BLaER1 (cell line): Measurements from ENCODE around the gene CNTNAP5.

Experiments
- H3K27ac ChIP-seq: shearing (Covaris generic); formaldehyde crosslinking; 2 replicates; pipeline ENCODE4 v1.8.1; 2022
- H3K27me3 ChIP-seq: shearing (Covaris generic); formaldehyde crosslinking; 2 replicates; pipeline ENCODE4 v1.8.1; 2022
- H3K36me3 ChIP-seq: shearing (Covaris generic); formaldehyde crosslinking; 2 replicates; pipeline ENCODE4 v1.8.1; 2022
- H3K4me1 ChIP-seq: shearing (Covaris generic); formaldehyde crosslinking; 2 replicates; pipeline ENCODE4 v1.8.1; 2022
- H3K4me2 ChIP-seq: shearing (Covaris generic); formaldehyde crosslinking; 2 replicates; pipeline ENCODE4 v1.8.1; 2022
- H3K4me3 ChIP-seq: shearing (Covaris generic); formaldehyde crosslinking; 2 replicates; pipeline ENCODE4 v1.8.1; 2022
- H3K9ac ChIP-seq: shearing (Covaris generic); formaldehyde crosslinking; 2 replicates; pipeline ENCODE4 v1.8.1; 2022
- H3K9me3 ChIP-seq: shearing (Covaris generic); formaldehyde crosslinking; 2 replicates; pipeline ENCODE4 v1.8.1; 2022
- H4K20me1 ChIP-seq: shearing (Covaris generic); formaldehyde crosslinking; 2 replicates; pipeline ENCODE4 v1.8.1; 2022
- Cebpa-rat ChIP-seq: shearing (Covaris generic); IDR thresholded peaks from 2 replicates; pipeline ENCODE4 v1.8.1; 2022

CNTNAP5 gene

DNA sequence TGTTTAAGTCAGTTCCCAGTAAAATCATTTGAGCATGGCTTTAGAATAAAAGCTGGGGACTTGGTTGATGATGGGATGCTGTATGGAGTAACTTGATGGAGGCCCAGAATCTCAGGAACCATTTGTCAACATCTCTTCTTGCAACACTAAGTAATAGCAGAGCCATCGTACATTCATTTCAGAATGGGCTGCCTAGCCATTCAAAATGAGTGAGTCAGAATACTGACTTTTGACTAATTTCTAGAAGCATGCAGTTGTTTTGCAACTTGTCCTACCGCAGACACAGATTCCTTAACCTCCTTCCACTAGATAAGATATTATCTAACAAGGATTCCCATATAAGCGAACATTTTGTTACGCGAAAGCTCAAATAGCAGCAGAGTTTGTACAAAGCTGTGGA is 229.5 kb downstream of the CNTNAP5 start:
- Histone ChIP-seq H3K9ac (no peak overlapping the region), H4K20me1 (no peaks in the 10 kb centered on the region), H3K36me3 (no peaks in the 10 kb centered on the region), H3K4me2 (no peak overlapping the region), H3K9me3 (no peaks in the 10 kb centered on the region), H3K27me3 (no peaks in the 10 kb centered on the region), H3K4me3 (no peak overlapping the region), H3K27ac (no peak overlapping the region), H3K4me1 (no peaks in the 10 kb centered on the region)
- no peak for TF ChIP-seq Cebpa-rat

- Histone ChIP-seq H3K4me2 (no peak overlapping the region), H3K9me3 (no peaks in the 10 kb centered on the region), H3K4me1 (no peaks in the 10 kb centered on the region), H4K20me1 (no peaks in the 10 kb centered on the region), H3K9ac (no peak overlapping the region), H3K36me3 (no peaks in the 10 kb centered on the region), H3K4me3 (no peak overlapping the region), H3K27me3 (no peaks in the 10 kb centered on the region), H3K27ac (no peak overlapping the region)
- no peak for TF ChIP-seq Cebpa-rat
Measured at GRCh38 chr2:124257120-124257519, 232.0 kb downstream of the CNTNAP5 start.

DNA sequence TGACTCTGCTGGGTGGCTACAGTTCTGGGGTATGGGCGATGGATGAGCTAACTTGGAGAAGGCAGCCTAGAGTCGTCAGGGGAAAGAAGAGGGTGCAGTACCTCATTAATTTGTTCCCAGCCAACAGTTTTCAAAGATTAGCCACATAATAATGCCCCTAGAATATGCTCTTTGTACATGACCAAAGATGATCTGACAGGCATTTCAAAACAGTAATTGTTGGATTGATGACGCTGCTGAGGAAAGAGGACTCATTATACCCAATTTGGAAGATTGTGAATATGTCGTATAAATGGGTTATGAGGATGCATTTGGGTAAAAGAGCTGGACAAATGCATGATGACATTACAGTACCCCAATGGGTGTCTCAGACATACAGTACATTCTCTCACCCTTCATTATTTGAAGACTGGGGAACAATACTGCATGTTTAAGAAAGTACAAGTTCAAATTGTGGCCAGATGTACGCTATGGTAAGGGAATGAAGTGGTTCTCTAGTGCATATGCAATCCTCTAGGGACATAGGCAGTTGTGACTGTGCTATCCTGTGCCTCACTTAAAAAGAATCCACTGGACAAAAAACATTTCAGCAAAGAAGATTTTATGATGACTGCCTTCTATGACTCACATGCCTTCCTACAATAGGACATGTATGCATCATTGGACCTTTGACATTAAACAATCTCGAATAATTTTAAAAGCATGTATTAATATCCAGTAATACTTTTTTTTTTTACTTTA is 233.2 kb downstream of the CNTNAP5 start:
- no peak for TF ChIP-seq Cebpa-rat
- Histone ChIP-seq H3K9ac (no peak overlapping the region), H3K9me3 (no peaks in the 10 kb centered on the region), H3K36me3 (no peaks in the 10 kb centered on the region), H3K4me2 (no peak overlapping the region), H3K4me3 (no peak overlapping the region), H3K27ac (no peak overlapping the region), H3K4me1 (no peaks in the 10 kb centered on the region), H4K20me1 (no peaks in the 10 kb centered on the region), H3K27me3 (no peaks in the 10 kb centered on the region)

GRCh38 chr2:124261456-124261855 is 236.4 kb downstream of the CNTNAP5 start:
- Histone ChIP-seq H3K4me3 (no peak overlapping the region), H3K27me3 (no peaks in the 10 kb centered on the region), H3K4me1 (no peaks in the 10 kb centered on the region), H3K9me3 (no peaks in the 10 kb centered on the region), H3K9ac (no peak overlapping the region), H4K20me1 (no peaks in the 10 kb centered on the region), H3K36me3 (no peaks in the 10 kb centered on the region), H3K4me2 (no peak overlapping the region), H3K27ac (no peak overlapping the region)
- TF ChIP-seq Cebpa-rat, result no peak

DNA sequence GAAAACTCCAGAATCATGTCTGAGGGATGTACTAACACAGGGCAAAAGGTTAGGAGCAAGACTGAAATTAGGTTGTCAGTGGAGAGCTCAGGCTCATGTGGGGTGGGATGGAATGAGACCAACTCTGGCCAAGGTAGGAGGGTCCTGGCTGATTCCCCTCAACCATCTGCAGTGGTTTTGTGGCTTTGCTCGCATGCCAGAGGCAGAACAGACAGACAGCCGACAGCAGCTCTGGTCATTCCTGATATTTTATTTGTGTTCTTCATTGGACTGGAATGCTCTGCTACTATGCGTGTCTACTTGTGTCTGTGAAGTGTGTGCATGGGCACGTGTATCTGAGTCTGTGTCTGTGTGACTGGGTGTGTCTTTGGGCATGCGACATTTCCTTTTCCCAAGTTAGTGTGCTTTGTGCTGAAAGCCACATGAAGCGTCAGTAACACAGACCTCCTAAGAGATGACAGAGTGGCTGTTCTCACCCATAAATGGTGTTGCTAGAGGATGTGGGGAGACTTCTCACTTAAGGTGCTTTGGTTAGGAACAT is 239.5 kb downstream of the CNTNAP5 start:
- H4K20me1 ChIP-seq, result no peaks in the 10 kb centered on the region
- no peak overlapping the region for H3K4me3 ChIP-seq
- no peak overlapping the region for H3K9ac ChIP-seq
- no peaks in the 10 kb centered on the region for H3K27me3 ChIP-seq
- H3K36me3 ChIP-seq, result no peaks in the 10 kb centered on the region
- H3K9me3 ChIP-seq, result no peaks in the 10 kb centered on the region
- no peak overlapping the region for H3K4me2 ChIP-seq
- no peak for TF ChIP-seq Cebpa-rat
- no peak overlapping the region for H3K27ac ChIP-seq
- no peaks in the 10 kb centered on the region for H3K4me1 ChIP-seq

DNA sequence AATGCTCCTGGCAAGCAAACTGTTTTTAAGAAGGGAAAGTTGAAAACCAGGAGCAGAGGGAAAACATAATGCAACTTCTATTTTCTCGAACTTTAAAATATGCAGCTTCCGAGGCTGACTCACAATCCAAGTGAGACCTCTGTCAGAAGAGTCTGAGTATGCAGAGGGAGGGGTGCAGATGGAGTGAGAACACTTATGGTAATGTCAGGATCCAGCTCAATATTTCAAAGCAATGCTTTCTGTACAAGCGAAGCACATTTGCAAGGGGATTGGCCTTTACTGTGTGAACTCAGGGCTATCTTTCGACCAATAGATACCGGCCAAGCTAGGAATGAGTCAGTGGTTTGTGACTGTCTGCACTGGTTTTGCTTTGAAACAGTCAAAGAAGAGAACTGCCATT is 242.7 kb downstream of the CNTNAP5 start:
- Histone ChIP-seq H4K20me1 (no peaks in the 10 kb centered on the region), H3K36me3 (no peaks in the 10 kb centered on the region), H3K9me3 (no peaks in the 10 kb centered on the region), H3K4me3 (no peak overlapping the region), H3K27me3 (no peaks in the 10 kb centered on the region), H3K4me1 (no peaks in the 10 kb centered on the region), H3K27ac (no peak overlapping the region), H3K9ac (no peak overlapping the region), H3K4me2 (no peak overlapping the region)
- no peak for TF ChIP-seq Cebpa-rat

GRCh38 chr2:124269348-124269747 is 244.3 kb downstream of the CNTNAP5 start:
- H3K9ac ChIP-seq, result no peak overlapping the region
- H3K4me2 ChIP-seq, result no peak overlapping the region
- H3K36me3 ChIP-seq, result no peaks in the 10 kb centered on the region
- no peak for TF ChIP-seq Cebpa-rat
- H3K27ac ChIP-seq, result no peak overlapping the region
- H3K27me3 ChIP-seq, result no peaks in the 10 kb centered on the region
- H4K20me1 ChIP-seq, result no peaks in the 10 kb centered on the region
- H3K4me3 ChIP-seq, result no peak overlapping the region
- H3K9me3 ChIP-seq, result no peaks in the 10 kb centered on the region
- H3K4me1 ChIP-seq, result no peaks in the 10 kb centered on the region

DNA sequence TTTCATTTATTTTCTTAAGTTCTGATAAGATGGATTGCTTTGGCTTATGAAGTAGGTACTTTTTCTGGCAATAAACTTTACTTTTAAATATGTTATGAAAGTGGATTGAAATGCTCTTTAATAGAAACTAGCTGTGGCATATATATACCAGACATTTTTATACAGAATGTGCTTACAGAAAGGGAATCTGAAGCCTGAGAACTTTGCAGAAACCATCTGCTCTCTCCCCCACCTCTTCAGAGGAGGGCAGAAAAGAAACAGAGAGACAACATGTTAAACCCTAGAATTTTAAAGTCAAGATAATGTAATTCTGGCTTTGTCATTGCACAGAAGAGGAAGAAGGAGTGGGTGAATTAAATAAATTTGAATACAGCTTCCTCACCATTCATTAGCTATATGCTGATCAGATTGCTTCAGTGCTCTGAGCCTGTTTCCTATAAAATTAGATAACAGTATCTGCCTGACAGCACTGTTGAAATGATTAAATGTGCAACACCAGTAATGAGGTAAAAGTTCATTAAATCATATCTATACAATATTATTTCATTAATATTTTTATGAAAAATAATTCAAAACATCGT is 247.3 kb downstream of the CNTNAP5 start:
- Histone ChIP-seq H3K9ac (no peak overlapping the region), H3K27me3 (no peaks in the 10 kb centered on the region), H4K20me1 (no peaks in the 10 kb centered on the region), H3K36me3 (no peaks in the 10 kb centered on the region), H3K9me3 (no peaks in the 10 kb centered on the region), H3K4me2 (no peak overlapping the region), H3K27ac (no peak overlapping the region), H3K4me1 (no peaks in the 10 kb centered on the region), H3K4me3 (no peak overlapping the region)
- no peak for TF ChIP-seq Cebpa-rat

GRCh38 chr2:124281541-124281940 is 256.5 kb downstream of the CNTNAP5 start:
- no peaks in the 10 kb centered on the region for H3K36me3 ChIP-seq
- no peaks in the 10 kb centered on the region for H4K20me1 ChIP-seq
- H3K4me3 ChIP-seq, result no peak overlapping the region
- H3K4me2 ChIP-seq, result no peak overlapping the region
- no peak for TF ChIP-seq Cebpa-rat
- no peaks in the 10 kb centered on the region for H3K4me1 ChIP-seq
- H3K9me3 ChIP-seq, result no peaks in the 10 kb centered on the region
- no peak overlapping the region for H3K27ac ChIP-seq
- H3K9ac ChIP-seq, result no peak overlapping the region
- H3K27me3 ChIP-seq, result no peaks in the 10 kb centered on the region

DNA sequence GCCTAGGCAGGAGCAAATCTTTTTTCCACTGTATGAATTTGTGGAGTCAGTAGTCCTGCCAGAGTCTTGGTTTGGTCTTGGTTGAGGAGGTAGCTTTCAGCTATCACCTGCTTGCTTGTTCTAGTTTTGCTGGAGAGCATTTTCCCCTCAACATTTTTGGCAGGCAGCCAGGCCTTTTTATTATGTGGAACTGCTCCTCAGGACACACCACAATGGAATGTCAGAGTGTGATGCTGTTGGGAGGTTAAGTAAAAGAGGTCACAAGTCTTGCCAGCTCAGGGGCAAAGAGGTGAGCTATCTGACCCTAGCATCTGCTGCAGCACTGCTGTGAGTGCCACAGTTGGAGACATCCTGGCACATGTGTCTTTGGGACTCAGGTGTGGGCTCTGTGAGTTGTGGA is 258.0 kb downstream of the CNTNAP5 start:
- no peaks in the 10 kb centered on the region for H3K4me1 ChIP-seq
- no peak for TF ChIP-seq Cebpa-rat
- no peaks in the 10 kb centered on the region for H3K27me3 ChIP-seq
- H3K4me2 ChIP-seq, result no peak overlapping the region
- H3K27ac ChIP-seq, result no peak overlapping the region
- H3K4me3 ChIP-seq, result no peak overlapping the region
- H3K9ac ChIP-seq, result no peak overlapping the region
- no peaks in the 10 kb centered on the region for H3K9me3 ChIP-seq
- H3K36me3 ChIP-seq, result no peaks in the 10 kb centered on the region
- no peaks in the 10 kb centered on the region for H4K20me1 ChIP-seq
